ENCODE results near the gene GPR62. TPM values are rescaled to one million over a fixed set of nuclear protein-coding genes. Genes with fewer than 3 reads are reported as not detected.
"Not testable (repeated sequence)": the region's sequence is repeated elsewhere in the genome, so short reads cannot be mapped to it uniquely, and the experiment has no call there.

Gene GPR62, protein sequence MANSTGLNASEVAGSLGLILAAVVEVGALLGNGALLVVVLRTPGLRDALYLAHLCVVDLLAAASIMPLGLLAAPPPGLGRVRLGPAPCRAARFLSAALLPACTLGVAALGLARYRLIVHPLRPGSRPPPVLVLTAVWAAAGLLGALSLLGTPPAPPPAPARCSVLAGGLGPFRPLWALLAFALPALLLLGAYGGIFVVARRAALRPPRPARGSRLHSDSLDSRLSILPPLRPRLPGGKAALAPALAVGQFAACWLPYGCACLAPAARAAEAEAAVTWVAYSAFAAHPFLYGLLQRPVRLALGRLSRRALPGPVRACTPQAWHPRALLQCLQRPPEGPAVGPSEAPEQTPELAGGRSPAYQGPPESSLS
- 0.06 TPM in 1 of 2 replicates, not detected in the other for total RNA-seq

DNA sequence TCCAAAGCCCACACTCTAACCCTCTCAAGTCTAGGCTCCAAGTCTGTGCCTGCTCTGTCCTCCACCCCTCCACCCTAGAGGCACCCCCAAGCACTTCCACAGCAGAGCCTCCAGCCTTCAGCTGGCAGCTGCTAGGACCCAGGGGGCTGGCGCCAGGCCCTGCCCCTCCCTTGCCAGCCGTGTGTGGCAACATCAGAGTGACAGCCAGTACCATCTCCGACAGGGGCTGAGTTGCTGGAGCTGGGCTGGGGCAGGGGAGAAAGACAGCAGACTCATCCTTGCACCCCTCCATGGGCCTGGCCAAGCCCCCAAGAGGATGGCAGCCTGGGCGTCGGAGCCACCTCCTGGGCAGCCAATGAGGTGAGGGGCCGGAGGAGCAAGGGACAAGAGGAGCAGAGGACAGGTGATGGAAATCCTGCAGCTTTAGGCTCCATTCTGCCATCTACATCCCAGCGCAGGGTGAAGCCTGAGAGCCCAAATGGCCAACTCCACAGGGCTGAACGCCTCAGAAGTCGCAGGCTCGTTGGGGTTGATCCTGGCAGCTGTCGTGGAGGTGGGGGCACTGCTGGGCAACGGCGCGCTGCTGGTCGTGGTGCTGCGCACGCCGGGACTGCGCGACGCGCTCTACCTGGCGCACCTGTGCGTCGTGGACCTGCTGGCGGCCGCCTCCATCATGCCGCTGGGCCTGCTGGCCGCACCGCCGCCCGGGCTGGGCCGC, at the start of gene GPR62:
Gene GPR62, plus strand, starts transcription at position 207 of the 718 bp plus-strand sequence. Its CDS starts 272 bp downstream, at position 479.
- no peak for DNase-seq (ENCODE audit: extremely low read depth, low read depth, low spot score)

DNA sequence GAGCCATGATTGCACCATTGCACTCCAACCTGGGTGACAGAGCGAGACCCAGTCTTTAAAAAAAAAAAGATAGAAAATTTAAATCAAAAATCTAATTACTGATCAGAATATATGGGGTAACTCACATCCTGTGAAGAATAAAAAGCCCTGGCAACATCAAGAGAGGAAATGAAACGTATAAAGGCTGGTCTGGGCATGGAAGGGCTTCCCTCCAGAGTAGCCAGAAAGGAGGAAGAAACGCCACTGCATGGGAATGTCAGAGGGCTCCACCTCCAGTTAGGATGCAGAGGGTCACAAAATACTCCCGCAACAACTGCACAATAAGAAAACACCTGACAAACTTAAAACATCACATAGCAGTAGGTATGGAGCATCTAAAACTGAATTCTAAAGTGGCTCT, 47.2 kb upstream of the GPR62 start:
- no peak for DNase-seq (ENCODE audit: extremely low read depth, low read depth, low spot score)

DNA sequence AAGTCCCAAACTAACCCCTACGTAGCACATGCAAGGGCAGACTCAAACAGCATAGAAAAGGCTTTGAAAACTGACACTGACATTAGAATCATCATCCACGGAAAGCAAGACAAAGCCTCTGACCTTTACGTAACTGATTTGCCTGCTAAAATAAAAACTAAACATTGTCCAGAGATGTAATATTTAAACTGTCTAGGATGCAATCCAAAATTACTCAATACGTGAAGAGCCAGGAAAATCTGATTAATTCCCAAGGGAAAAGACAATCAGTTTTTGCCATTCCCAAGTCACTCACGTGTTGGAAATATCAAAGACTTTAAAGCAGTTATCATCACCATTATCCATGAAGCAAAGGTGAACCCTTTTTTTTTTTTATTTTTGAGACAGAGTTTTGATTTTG, 38.8 kb upstream of the GPR62 start:
- no peak for DNase-seq (ENCODE audit: extremely low read depth, low read depth, low spot score)

DNA sequence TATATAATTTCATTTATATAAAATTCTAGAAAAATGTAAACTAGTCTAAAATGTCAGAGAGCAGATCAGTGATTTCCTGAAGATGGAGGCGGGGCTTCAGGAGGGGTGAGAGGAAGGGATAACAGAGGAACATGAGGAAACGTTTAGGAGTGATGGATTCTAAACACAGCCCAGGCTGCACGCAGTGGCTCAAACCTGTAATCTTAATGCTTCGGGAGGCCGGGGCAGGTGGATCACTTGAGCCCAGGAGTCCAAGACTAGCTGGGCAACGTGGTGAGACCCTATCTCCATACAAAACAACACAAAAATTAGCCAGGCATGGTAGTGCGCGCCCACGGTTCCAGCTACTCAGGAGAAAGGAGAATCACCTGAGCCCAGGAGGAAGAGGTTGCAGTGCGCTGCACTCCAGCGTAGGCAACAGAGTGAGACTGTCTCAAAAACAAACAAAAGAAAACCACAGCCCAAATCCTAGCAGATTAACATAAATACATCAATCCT, 34.1 kb upstream of the GPR62 start:
- DNase-seq (ENCODE audit: extremely low read depth, low read depth, low spot score): no peak

DNA sequence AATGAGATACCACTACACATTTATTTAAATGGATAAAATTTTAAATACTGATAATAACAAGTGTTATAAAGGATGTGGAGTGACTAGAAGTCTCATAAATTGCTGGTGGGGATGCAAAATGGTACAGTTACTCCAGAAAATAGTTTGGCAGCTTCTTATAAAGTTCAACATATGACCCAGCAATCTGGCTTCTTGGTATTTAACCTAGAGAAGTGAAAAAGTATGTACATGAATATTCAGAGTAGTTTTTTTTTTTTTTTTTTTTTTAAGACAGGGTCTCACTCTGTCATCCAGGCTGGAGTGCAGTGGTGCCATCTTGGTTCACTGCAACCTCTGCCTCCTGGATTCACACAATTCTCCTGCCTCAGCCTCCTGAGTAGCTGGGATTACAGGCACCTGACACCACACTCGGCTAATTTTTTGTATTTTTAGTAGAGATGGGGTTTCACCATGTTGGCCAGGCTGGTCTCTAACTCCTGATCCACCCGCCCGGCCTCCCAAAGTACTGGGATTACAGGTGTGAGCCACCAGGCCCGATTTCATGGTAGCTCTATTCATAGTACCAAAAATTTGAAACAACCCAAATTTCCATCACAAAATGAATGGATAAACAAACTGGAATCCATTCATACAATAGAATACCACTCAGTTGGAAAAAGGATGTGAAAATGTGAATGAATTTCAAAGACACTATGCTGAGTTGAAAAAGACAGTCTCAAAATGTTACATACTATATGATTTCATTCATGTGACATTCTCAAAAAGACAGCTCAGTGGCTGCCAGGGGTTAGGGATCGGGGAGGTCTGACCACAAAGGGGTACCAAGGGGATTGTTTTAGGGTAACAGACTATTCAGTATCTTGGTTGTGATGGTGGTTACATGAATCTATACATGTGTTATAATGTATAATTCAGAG, 27.9 kb upstream of the GPR62 start:
- DNase-seq (ENCODE audit: extremely low read depth, low read depth, low spot score): no peak

DNA sequence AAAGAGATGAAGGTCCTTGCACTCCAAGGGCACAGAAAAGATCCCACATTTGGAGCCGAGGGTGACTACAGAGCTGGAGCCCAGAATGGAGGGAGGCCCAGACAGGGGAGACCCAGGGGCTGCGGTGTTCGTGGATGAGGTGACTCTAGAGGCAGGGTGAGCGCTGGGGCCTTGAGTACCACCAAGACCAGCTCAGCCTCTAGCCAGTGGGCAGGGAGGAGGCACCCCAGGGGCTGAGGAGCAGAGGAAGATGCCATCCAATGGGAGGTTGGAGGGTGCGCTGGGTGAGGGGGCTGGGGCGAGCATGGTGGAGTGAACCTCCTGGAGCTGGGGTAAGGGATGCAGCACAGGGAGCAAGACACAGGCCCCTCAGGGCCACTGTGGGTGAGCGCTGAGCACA, 26.7 kb upstream of the GPR62 start:
- no peak for DNase-seq (ENCODE audit: extremely low read depth, low read depth, low spot score)

DNA sequence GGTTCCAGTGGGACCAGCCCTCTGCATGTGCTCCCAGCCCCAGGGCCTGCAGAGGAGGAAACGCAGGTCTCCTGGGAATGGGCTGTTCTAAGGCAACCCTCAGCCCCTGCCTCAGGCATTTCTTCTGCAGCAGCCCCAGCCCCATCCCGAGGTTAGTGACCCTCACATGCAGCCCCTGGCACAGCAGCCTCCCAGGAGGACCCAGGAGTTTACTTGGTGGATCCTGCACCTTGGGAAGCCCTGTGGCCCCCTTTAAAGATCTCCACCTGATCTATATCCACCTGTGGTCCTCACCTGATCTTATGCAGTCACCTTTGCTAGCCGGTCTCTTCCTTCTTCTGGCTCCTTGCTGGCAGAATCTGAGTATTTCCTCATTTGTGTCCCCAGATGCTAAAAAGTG, 26.2 kb upstream of the GPR62 start:
- not testable (repeated sequence) for DNase-seq (ENCODE audit: extremely low read depth, low read depth, low spot score)

DNA sequence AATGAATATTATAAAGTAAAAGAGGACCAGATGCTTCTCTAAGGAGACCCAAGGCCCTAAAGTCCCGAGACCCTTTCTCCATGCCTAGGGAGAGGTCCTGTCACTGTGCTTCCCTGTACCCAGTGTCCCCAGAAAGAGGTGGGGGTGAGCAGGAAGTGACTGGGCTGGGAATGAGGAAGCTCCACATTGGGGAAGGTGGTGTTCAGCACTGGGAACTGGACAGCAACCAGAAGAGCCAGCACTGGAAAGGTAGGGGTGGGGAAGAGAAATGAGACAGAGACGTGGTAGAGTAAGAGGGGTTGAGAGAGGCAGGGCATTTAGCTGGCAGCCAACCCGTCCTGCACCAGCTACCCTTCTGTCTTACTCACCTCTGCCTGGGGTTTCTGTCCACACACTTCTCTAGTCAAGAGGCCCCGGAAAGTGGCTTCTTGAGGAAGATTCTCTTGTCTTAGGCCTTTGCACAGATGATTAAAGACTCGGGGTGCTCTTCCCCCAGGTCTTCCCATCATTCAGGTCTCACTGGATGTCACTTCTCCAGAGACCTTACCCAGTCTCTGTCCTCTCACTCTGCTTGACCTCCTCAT, 25.7 kb upstream of the GPR62 start:
- DNase-seq (ENCODE audit: extremely low read depth, low read depth, low spot score): no peak

DNA sequence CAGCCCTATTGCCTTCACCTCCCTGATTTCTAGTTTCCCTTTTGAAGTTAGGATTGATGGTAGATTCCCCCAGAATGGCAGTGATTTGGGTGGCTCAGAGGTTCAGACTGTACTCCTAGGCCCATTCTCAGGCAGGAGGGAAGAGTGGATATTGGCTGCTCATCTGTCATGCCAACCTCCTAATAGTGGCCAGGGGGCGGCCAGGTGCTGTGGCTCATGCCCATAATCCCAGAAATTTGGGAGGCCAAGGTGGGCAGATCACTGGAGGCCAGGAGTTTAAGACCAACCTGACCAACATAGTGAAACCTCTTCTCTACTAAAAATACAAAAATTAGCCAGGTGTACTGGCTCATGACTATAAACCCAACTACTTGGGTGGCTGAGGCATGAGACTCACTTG, 24.7 kb upstream of the GPR62 start:
- DNase-seq (ENCODE audit: extremely low read depth, low read depth, low spot score): no peak

DNA sequence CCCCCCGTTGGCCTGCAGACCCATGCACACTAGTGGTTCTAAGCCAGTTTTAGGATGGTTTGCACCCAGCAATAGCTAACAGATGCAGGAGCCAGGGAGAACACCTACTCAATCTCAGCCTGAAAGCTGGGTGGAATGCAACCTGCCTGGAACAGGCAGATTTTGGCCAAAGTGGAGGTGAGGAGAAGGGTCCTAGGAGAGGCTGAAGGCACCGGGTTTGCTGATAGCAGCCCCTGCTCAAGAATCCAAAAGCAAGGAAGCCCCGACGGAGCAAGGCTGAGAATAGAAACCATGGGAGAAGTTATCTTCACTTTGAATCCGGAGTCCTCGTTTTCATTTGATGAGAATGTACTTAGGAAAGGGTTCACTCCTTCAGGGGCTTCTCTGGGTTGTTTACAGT, 23.4 kb upstream of the GPR62 start:
- DNase-seq (ENCODE audit: extremely low read depth, low read depth, low spot score): no peak

DNA sequence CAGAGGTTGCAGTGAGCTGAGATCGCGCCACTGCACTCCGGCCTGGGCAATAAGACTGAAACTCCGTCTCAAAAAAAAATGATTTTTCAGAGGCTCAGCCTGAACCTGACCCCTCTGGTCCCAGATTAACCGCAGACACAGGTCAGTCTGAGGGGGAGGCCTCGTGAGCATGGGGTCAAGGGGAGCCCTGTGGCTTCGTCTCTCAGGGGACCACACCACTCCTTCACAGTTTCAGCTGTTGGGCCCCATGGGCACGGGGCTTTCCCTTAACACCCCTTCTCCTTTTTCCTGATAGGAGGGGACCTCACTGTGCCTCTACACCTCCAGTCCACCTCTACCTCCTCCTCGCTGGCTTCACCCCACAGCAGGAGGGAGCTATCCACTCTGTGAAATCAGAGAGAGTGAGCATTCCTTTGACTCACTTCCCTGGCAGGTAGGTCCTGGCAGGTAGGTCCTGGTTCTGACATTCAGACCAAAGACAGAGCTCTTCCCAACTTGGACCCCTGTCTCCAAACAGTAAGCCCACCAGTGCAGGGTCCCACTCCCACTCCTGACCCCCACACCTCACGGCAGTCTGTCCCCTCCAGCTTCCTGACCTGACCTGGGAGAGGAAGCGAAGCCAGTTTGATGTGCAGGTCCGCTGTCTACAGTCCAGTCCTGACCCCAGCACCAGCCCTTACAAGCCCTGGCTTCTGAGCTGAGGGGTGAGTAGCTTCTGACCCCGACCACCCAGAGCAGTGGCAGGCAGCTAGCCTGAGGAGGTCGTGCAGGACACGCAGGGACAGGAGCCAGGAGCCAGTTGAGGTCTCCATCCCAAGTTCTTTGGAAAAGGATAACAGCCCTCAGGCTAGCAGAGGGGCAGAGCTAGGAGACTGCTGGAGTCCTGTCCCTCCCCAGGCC, 22.5 kb upstream of the GPR62 start:
- no peak for DNase-seq (ENCODE audit: extremely low read depth, low read depth, low spot score)

DNA sequence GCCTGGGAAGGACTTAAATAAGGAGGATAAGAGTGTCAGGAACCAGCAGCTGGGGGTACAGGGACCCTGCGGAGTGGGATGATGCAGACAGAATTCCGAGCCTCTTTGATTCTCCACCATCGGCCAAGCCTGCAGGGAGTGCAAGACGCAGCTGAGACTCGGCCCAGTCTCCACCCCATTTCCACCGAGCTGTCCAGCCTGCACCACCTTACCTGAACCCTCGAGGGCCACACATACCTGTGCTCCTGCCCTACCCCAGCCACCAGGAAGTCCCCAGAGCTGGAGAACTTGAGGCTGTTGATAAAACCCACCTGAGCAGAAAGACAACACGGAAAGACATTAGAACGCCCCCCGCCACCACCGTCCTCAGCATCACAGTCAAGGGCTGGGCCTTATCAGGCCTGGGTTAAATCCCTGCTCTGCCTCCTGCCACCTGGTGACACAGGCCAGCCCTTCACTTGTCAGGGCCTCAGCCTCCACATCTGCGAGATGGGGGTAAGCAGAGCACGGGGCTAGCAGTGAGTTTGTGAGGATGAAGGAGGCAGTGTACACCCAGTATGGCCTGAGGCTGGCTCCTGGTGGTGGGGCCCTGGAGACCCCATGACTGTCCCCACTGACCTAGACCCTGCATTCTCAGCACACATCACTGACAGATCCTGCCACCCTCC, 21.6 kb upstream of the GPR62 start:
- DNase-seq (ENCODE audit: extremely low read depth, low read depth, low spot score): no peak

DNA sequence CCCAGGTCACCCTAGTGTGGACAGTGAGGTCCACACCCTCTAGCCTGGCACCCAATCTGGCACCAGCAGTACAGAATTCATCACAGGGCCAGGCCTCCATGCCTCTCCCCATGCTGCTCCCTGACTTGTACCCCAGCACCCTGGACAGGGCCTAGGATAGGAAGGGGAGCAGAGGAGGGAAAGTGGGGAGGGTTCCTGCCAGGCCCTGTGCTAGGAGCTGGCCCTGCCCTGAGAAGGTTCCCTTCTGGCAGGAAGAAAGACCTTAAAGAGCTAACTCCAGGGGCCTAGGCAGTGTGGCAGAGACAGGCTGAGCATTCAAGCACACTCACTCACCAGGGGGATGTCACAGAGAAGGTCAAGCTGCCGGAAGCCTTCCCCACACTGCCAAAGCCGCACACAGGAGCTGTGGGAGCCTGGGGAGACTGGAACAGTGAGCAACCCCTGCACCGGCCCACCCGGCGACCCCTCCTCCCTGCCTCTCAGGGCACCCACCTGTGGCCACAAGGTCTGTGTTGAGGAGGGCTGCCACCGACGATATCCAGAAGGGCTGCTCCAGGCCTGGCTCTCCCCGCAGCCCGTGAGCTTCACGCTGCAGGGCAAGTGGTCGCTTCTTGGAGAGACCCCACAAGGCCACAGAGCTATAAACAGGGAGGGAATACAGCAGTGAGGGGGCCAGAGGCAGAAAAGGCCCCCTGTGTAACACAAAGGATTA, 20.9 kb upstream of the GPR62 start:
- DNase-seq (ENCODE audit: extremely low read depth, low read depth, low spot score): no peak

DNA sequence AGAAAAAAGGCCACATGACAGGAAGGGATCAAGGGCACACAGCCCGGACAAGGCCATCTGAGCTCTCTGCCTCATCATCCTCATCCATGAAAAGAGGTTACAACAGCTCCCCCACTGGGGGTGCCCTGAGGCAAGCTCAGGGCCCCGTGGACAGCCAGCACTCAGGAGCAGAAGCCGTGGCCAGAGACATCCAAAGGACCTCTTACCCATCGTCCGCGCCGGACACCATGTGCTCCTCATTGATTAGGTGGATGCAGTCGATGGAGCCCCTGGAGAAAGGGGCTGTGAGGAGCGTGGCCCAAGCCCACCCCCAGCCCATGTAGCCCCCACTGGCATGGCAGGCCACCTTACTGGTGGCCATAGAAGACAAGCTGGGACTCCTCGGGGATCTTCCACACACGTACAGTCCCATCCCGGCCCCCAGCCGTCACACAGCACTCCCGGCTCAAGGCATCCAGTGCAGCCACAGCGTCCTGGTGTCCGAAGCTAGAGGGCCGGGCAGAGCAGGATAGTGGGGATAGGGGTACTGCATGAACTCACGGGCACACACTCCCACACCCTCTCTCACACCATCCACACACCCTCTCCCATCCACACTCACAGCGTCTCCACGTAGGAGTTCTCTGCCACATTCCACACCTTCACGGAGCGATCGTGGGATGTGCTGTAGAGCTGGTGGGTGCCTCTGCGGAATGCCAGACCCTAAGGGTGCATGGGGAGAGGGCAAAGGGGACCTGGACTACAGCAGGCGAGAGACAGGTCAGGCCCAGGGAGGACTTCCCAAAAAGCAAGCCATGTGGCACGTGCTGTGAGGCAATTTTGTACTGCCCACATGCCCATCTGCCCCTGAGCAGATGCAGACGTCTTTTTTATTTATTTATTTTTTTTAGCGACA, 19.9 kb upstream of the GPR62 start:
- DNase-seq (ENCODE audit: extremely low read depth, low read depth, low spot score): no peak

DNA sequence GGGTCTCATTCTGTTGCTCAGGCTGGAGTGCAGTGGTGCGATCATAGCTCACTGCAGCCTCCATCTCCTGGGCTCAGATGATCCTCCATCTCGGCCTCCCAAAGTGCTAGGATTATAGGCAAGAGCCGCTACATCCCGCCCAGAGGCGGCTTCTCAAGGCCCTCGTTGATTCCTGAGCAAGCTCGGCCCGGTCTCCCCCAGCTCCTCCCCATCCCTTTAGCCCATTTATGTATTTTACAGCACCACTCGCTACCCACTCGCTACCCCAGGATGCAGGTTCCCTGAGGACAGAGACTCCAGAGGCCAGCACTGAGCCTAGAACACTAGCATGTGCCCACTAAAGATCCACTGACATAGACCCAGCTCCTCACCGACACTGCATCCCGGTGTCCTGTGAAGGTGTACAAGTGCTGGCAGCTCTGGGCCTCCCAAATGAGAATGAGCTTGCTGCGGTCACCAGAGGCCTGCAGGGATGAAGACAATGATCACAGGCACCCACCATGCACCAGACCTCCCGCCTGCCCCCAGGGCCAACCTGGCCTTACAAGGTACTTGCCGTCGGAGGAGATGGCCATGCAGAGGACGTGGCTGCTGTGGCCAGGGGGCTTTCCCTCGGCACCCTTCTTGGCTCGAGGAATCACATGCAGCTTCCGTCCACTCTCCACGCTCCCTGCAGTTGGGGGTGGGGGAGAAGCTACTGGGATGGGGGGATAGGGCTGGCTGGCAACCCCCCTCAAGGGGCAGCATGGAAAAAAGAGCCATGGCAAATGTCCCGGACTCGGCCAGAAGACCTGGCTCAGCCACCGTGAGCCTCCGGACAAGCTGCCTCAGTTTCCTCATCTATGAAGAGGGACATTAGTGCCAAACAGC, 19.1 kb upstream of the GPR62 start:
- DNase-seq (ENCODE audit: extremely low read depth, low read depth, low spot score): no peak

DNA sequence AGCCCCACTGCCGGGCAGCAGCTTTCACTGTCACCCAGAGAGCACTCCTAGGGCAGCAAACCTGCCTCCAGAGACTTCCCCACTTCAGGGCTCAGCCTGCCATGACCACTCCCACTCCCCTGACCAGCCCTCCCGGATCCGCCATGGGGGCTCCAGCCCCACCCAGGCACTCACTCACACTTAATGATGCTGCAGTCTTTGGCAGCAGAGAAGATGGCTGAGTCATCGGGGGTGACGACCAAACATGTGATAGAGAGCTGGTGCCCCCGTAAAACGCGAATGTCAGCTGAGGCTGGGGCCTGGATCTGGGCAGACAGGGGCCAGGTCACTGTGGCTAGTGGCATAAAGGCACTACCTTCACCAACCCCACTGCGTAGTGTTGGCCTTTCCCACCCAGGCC, 18.2 kb upstream of the GPR62 start:
- no peak for DNase-seq (ENCODE audit: extremely low read depth, low read depth, low spot score)

Measured in glomerular endothelial cell (primary cell).